ENCODE results near the gene CSAG2. TPM values are rescaled to one million over a fixed set of nuclear protein-coding genes. Genes with fewer than 3 reads are reported as not detected.
"Not testable (repeated sequence)": the region's sequence is repeated elsewhere in the genome, so short reads cannot be mapped to it uniquely, and the experiment has no call there.

Gene CSAG2
- total RNA-seq, 4 donors from 2014 or later, result not detected

DNA sequence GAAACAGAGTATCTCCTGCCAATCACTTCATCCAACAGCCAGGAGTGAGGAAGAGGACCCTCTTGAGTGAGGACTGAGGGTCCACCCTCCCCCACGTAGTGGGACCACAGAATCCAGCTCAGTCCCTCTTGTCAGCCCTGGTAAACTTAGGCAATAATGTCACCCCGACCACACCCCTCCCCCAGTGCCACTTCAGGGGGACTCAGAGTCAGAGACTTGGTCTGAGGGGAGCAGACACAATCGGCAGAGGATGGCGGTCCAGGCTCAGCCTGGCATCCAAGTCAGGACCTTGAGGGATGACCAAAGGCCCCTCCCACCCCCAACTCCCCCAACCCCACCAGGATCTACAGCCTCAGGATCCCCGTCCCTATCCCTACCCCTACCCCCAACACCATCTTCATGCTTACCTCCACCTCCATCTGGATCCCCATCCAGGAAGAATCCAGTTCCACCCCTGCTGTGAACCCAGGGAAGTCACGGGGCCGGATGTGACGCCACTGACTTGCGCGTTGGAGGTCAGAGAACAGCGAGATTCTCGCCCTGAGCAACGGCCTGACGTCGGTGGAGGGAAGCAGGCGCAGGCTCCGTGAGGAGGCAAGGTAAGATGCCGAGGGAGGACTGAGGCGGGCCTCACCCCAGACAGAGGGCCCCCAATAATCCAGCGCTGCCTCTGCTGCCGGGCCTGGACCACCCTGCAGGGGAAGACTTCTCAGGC, 24.3 kb upstream of the CSAG2 start, which contains the start of the genes CSAG1 and MAGEA12:
Gene CSAG1, minus strand, starts transcription at position 461 of the 715 bp plus-strand sequence. CDS start 1,261 bp downstream, outside the sequence.
Gene MAGEA12, plus strand, starts transcription at position 497 of the 715 bp plus-strand sequence. CDS start 2,405 bp downstream, outside the sequence.
- H3K36me3 ChIP-seq, result no peaks in the 10 kb centered on the region
- H3K4me1 ChIP-seq, result no peaks in the 10 kb centered on the region
- TF ChIP-seq EP300 (IDR thresholded peaks at IDR 0.05), result no peak
- H3K27ac ChIP-seq, result no peak within 1 kb of the TSS
- no peak within 1 kb of the TSS for H3K4me3 ChIP-seq
- no peaks in the 10 kb centered on the region for H3K27me3 ChIP-seq
- no peaks in the 10 kb centered on the region for H3K9me3 ChIP-seq
- 92% methylated on average over 12 of the region's 21 CpGs for WGBS
- peak in 1 of 2 donors; percentile 48 for DNase-seq (ENCODE audit: low spot score in 2 of 2)

DNA sequence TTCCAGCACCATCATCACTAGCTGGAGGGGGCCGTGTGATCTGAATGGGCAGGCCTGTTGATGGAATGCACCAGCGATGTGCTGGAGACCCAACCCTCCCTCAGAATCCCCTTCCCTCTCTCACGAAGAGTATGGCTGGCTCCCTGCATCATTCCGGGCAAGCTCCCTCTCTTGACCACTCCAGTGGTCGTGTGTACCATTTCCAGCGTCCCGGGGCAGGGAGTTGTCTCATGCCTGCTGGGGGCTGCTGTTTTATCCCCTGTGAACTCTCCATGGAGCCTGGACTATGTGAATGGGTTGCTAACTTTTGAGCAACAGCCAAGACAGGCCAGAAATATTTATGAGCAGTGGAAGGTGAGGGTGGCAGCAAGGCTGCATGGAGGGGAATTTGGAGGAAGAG, 16.3 kb upstream of the CSAG2 start:
- TF ChIP-seq POLR2AphosphoS5 (IDR thresholded peaks at IDR 0.05), result no peak
- TF ChIP-seq EP300 (IDR thresholded peaks at IDR 0.05), result no peak
- TF ChIP-seq POLR2A (IDR thresholded peaks at IDR 0.05), result no peak
- TF ChIP-seq, protein P1, sequence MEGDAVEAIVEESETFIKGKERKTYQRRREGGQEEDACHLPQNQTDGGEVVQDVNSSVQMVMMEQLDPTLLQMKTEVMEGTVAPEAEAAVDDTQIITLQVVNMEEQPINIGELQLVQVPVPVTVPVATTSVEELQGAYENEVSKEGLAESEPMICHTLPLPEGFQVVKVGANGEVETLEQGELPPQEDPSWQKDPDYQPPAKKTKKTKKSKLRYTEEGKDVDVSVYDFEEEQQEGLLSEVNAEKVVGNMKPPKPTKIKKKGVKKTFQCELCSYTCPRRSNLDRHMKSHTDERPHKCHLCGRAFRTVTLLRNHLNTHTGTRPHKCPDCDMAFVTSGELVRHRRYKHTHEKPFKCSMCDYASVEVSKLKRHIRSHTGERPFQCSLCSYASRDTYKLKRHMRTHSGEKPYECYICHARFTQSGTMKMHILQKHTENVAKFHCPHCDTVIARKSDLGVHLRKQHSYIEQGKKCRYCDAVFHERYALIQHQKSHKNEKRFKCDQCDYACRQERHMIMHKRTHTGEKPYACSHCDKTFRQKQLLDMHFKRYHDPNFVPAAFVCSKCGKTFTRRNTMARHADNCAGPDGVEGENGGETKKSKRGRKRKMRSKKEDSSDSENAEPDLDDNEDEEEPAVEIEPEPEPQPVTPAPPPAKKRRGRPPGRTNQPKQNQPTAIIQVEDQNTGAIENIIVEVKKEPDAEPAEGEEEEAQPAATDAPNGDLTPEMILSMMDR (IDR thresholded peaks at IDR 0.05), result no peak
- no peaks in the 10 kb centered on the region for H3K9me3 ChIP-seq
- DNase-seq (ENCODE audit: low spot score in 2 of 2), result no peak
- no peaks in the 10 kb centered on the region for H3K36me3 ChIP-seq
- H3K4me1 ChIP-seq, result no peaks in the 10 kb centered on the region
- WGBS, result 49% methylated on average over 6 of the region's 7 CpGs
- H3K4me3 ChIP-seq, result no peak overlapping the region
- no peak overlapping the region for H3K27ac ChIP-seq
- no peaks in the 10 kb centered on the region for H3K27me3 ChIP-seq

DNA sequence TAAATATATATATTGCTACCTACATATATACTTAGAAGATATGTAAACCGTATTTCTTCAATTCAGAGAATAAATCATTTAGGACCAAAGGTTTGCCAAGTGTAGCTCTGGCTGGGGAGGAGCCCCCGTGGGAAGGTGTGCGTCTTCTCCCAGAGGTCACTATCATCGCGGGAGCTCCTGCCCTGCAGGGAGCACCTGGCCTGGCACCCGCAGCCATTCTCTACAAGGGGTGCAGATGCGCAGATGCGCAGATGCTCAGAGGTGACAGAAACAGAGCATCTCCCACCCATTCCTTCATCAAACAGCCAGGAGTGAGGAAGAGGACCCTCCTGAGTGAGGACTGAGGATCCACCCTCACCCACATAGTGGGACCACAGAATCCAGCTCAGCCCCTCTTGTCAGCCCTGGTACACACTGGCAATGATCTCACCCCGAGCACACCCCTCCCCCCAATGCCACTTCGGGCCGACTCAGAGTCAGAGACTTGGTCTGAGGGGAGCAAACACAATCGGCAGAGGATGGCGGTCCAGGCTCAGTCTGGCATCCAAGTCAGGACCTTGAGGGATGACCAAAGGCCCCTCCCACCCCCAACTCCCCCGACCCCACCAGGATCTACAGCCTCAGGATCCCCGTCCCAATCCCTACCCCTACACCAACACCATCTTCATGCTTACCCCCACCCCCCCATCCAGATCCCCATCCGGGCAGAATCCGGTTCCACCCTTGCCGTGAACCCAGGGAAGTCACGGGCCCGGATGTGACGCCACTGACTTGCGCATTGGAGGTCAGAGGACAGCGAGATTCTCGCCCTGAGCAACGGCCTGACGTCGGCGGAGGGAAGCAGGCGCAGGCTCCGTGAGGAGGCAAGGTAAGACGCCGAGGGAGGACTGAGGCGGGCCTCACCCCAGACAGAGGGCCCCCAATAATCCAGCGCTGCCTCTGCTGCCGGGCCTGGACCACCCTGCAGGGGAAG, 5.0 kb upstream of the CSAG2 start, which contains the start of gene MAGEA2B:
Gene MAGEA2B, plus strand, starts transcription at position 814 of the 973 bp plus-strand sequence. CDS start 2,479 bp downstream, outside the sequence.
- not testable (repeated sequence) for H3K27me3 ChIP-seq; H3K36me3 ChIP-seq; H3K4me1 ChIP-seq; DNase-seq (ENCODE audit: low spot score in 2 of 2); H3K4me3 ChIP-seq; H3K9me3 ChIP-seq; H3K27ac ChIP-seq
- WGBS, result no CpG with 5 or more reads among the region's 35 CpGs

DNA sequence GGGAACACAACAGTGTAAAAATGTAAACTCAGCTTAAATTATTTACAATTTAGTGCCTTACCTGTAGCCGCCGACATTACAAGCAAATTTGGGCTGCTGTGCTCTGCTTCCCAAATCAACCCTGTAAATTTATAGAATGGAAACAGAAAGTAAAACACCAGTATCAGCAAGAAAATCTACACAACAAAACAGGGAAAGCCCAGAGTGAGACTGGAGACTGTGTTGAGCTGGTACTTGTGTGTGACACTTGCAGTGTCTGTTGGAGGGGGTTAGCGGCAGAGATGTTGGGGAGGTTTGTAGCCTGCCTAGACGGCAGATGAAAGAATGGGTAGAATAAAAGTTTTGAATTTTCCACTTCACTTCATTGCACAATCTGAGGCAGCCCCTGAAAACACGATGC, 4.1 kb upstream of the CSAG2 start:
- WGBS, result no CpG with 5 or more reads among the region's 5 CpGs
- not testable (repeated sequence) for H3K9me3 ChIP-seq; H3K4me3 ChIP-seq; H3K4me1 ChIP-seq; DNase-seq (ENCODE audit: low spot score in 2 of 2); H3K36me3 ChIP-seq; H3K27ac ChIP-seq; H3K27me3 ChIP-seq

DNA sequence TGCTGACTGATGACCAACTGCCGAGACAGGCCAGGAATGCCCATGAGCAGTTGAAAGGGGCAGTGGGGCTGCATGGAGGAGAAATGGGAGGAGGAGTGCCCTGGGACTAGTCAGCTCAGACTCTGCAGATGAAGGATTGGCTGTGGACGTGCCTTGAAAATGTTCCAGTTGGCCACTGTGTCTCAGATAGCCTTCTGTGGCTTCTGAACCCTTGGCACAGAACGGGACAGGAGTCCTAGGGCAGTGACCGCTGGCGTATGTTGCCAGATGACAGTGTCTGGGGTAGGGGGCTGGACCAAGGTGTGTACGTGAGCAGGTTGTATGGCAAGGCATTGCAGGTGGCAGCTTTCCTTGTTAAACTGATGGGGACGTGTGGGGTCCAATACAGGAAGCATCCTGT, 2.6 kb downstream of the CSAG2 start:
- WGBS, result 80% methylated on average over 1 of the region's 7 CpGs
- H3K9me3 ChIP-seq; H3K36me3 ChIP-seq; H3K4me3 ChIP-seq; H3K4me1 ChIP-seq; DNase-seq (ENCODE audit: low spot score in 2 of 2); H3K27me3 ChIP-seq; H3K27ac ChIP-seq: not testable (repeated sequence)

DNA sequence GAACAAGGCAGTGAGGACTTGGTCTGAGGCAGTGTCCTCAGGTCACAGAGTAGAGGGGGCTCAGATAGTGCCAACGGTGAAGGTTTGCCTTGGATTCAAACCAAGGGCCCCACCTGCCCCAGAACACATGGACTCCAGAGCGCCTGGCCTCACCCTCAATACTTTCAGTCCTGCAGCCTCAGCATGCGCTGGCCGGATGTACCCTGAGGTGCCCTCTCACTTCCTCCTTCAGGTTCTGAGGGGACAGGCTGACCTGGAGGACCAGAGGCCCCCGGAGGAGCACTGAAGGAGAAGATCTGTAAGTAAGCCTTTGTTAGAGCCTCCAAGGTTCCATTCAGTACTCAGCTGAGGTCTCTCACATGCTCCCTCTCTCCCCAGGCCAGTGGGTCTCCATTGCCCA, 8.7 kb downstream of the CSAG2 start:
- H3K27ac ChIP-seq, H3K4me1 ChIP-seq, H3K4me3 ChIP-seq, H3K9me3 ChIP-seq, H3K36me3 ChIP-seq, H3K27me3 ChIP-seq: not testable (repeated sequence)
- peak in 1 of 2 donors; percentile 49 for DNase-seq (ENCODE audit: low spot score in 2 of 2)
- WGBS, result 100% methylated on average over 3 of the region's 5 CpGs

DNA sequence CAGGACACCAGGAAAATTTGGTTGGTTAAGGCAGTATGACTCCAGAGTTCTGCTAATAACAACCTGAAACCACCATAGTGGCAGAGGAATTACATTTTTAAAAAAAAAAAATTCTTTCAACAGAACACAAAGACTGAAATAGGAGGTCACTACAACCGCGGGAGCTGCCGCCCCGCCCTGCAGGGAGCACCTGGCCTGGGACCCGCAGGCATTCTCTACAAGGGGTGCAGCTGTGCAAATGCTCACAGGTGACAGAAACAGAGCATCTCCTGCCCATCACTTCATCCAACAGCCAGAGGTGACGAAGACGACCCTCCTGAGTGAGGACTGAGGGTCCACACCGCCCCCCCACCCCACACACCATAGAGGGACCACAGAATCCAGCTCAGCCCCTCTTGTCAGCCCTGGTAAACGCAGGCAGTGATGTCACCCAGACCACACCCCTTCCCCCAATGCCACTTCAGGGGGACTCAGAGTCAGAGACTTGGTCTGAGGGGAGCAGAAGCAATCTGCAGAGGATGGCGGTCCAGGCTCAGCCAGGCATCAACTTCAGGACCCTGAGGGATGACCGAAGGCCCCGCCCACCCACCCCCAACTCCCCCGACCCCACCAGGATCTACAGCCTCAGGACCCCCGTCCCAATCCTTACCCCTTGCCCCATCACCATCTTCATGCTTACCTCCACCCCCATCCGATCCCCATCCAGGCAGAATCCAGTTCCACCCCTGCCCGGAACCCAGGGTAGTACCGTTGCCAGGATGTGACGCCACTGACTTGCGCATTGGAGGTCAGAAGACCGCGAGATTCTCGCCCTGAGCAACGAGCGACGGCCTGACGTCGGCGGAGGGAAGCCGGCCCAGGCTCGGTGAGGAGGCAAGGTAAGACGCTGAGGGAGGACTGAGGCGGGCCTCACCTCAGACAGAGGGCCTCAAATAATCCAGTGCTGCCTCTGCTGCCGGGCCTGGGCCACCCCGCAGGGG, 10.8 kb downstream of the CSAG2 start, which contains the start of gene MAGEA3:
Gene MAGEA3, plus strand, starts transcription at position 843 of the 980 bp plus-strand sequence. CDS start 2,039 bp downstream, outside the sequence.
- DNase-seq (ENCODE audit: low spot score in 2 of 2); H3K4me3 ChIP-seq; H3K4me1 ChIP-seq; H3K27ac ChIP-seq; H3K27me3 ChIP-seq; H3K36me3 ChIP-seq; H3K9me3 ChIP-seq: not testable (repeated sequence)
- no CpG with 5 or more reads among the region's 34 CpGs for WGBS

DNA sequence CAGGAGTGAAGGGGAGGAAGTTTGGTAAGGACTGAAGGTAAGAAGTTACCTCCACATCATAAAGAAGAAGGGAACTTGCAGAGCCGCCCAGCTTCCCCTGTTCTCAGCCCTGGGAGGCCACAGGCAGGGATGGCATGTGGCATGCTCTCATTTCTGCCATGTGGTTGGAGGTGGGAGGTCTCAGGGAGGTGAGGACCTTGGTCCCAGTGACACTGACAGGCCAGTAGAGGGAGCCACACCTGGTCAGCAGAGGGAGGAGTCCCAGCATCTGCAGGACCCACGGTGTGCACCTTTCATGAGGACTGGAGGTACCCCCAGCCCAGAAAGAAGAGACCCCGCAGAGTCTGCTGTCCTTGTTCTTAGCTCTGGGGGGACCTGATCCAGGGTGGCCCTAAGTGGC, 28.1 kb downstream of the CSAG2 start:
- DNase-seq (ENCODE audit: low spot score in 2 of 2); H3K27ac ChIP-seq; H3K9me3 ChIP-seq; H3K4me1 ChIP-seq; H3K27me3 ChIP-seq; H3K36me3 ChIP-seq; H3K4me3 ChIP-seq: not testable (repeated sequence)
- no CpG with 5 or more reads among the region's 3 CpGs for WGBS

DNA sequence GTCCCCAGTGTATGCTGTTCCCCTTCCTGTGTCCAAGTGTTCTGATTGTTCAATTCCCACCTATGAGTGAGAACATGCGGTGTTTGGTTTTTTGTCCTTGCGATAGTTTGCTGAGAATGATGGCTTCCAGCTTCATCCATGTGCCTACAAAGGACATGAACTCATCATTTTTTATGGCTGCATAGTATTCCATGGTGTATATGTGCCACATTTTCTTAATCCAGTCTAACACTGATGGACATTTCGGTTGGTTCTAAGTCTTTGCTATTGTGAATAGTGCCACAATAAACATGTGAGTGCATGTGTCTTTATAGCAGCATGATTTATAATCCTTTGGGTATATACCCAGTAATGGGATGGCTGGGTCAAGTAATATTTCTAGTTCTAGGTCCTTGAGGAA, 34.4 kb downstream of the CSAG2 start:
- WGBS, result 80% methylated on average over 3 of the region's 3 CpGs

More for the DNA sequence above, 34.4 kb downstream of the CSAG2 start:
- not testable (repeated sequence) for DNase-seq (ENCODE audit: low spot score in 2 of 2); H3K27me3 ChIP-seq; H3K27ac ChIP-seq; H3K9me3 ChIP-seq; H3K36me3 ChIP-seq; H3K4me1 ChIP-seq; H3K4me3 ChIP-seq
